Dedifferentiated amniotic fluid mesenchymal stem cell (primary cell): ENCODE data around the gene MAPKAPK3.

Source experiments
- DNase-seq: peaks from one replicate; pipeline ENCODE4 v3.0.0-alpha.2; 2016; ENCODE audit errors: extremely low spot score

Gene MAPKAPK3

DNA sequence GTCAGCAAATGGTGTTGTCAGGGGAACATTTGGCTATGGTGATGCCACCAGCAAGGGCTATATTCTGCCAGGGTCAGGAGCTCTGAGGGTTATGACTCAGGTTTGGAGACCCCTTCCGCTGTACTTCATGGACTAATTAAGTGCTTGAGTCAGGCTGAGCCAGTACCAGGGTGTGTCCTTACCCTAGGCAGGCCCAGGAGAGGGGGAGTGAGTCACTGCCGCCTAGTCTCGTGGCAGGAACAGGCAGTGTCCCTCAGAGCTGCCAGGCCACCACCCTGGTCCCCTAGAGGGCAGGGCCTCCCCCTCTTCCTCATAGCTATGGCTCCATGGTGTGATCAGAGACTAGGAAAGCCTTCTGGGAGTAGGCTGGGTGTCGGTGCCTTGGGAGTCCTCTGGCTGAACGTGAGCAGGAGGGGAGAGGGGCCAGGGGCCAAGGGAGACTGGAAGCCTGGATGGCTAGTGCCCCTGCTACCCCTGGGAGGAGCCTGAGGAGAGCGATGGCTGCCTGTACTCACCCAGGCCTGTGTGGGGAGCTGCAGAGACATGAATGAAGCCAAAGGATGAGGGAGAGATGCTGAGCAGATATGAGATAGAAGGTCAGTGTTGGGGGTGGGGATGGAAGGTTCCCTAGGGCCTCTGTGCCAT is 10.6 kb downstream of the MAPKAPK3 start:
- peak; percentile 49 for DNase-seq

- no peak for DNase-seq
These were observed 11.7 kb downstream of the MAPKAPK3 start for GRCh38 chr3:50628601-50629000.

DNA sequence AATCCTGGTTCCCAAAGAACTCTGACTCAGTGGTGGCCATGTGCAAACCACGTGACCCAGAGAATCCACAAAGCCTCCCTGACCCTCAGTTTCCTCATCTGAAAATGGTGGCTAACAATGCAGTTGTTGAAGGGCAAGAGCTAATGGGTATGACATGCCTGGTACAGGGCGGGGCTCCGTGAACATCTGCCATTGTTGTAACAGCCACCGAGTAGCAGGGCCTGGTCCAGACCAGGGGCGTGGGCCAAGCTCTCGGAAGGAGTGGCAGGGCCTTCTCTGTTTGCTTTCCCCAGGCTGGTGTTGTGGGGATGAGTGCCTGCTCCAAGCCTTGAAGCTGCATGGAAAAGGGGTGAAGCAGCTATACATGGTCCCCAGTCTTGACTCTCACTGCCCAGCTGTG is 13.4 kb downstream of the MAPKAPK3 start:
- DNase-seq = no peak

DNA sequence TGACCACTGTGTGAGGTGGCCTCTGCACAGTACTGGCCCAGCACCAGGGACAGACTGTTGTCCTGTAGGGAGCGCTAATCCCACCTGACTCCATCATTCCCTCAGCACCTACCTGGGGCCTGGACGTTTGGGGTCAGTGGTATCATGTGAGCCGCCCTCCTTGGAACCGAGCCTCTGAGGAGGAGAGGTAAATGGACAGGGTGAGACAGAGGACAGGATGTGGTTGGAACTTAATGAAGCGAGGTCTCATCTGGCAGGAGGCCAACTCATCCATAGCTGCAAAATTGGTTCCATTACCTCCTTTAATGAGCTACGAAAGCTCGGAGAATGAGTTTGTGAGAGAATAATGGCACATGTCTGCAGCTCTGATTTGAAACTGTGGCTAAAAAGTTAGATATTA is 13.9 kb downstream of the MAPKAPK3 start:
- no peak for DNase-seq

- no peak for DNase-seq
These were observed 15.5 kb downstream of the MAPKAPK3 start for GRCh38 chr3:50632450-50632849.

DNA sequence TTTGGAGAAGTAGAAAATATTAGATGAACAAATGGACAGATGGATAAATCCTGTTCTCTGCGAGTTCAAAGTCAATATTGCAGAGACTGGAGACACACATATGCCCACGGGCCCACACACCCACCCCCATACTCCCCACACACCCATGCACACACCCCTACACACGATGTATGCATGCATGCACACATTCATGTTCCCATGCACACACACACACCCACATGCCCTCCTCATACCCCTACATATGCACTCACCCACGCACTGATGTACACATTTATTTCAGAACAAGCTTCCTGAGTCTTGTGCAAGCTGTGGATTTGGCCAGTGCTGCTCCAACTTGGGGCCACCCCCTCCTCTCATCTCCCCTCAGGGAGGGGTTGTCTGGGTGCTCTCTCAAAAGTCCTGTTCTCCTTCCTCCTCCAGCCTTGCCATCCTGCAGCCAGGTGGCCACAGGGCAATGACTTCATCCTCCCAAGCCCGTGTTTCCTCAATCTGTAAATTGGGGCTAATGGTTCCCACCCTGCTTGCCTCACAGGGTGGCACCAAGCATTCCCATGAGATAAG is 16.4 kb downstream of the MAPKAPK3 start:
- no peak for DNase-seq

- DNase-seq = no peak
These were observed 18.1 kb downstream of the MAPKAPK3 start for GRCh38 chr3:50635066-50635465.

- DNase-seq = no peak
These were observed 20.1 kb downstream of the MAPKAPK3 start for GRCh38 chr3:50637011-50637410.

DNA sequence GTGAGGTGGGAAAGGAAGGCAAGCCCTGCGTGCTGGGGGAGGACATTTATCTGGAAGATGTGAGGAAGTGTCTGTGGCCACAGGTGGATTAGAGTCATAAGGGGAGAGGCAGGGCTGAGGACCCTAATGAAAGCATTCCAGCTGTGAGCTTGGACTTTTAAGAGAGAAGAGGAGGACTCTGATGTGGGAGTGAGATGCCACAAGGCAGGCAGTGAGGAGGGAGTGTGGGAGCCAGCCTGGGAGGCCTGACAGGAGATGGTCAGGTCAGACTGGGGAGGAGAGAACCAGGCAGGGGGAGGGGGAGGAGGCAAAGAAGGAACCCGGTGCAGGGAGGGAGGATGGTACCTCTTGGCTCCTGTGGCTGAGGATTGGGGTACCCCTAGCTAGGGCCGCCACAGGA is 21.0 kb downstream of the MAPKAPK3 start:
- DNase-seq = no peak

DNA sequence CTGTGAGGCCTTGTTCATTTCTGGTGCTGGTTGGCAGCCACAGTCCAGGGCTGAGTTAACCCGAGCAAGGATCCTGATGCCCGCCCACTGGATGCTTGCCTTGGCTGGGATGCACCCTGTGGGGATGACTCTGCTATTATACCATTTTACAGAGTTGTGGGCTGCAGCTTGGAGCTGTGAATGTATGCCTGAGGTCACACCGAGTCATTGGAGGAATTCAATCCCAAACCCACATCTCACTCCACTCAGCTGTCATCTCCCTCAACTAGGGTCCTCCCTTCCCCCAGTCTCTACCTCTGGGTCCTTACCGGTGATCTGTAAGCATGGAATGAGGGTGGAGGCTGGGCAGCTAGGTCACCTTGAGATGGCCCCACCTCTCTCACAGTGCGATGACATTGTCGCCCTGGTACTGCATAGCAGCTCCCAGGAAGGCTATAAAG is 22.1 kb downstream of the MAPKAPK3 start:
- peak; percentile 33 for DNase-seq

DNA sequence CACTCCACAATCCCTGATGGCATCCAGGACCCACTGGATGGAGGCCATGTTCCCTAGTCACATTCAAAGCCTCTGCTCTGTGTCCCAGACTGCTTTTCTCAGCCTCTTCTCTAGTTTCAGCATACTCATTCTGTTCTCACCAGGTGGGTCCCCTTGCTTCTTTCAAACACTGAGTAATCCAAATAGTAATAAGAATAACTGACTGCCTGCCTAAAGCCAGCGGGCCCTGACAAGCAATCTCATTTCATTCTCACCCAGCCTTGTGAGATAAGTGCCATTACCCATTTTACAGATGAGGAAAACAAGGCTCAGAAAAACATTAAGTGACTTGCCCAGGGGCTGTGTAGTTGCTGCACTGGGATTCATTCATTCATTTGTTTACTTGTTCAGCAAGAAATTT is 25.4 kb downstream of the MAPKAPK3 start:
- no peak for DNase-seq

- DNase-seq = no peak
These were observed 27.6 kb downstream of the MAPKAPK3 start for GRCh38 chr3:50644561-50644960.

GRCh38 chr3:50645378-50645777 is 28.4 kb downstream of the MAPKAPK3 start:
- DNase-seq = no peak

DNA sequence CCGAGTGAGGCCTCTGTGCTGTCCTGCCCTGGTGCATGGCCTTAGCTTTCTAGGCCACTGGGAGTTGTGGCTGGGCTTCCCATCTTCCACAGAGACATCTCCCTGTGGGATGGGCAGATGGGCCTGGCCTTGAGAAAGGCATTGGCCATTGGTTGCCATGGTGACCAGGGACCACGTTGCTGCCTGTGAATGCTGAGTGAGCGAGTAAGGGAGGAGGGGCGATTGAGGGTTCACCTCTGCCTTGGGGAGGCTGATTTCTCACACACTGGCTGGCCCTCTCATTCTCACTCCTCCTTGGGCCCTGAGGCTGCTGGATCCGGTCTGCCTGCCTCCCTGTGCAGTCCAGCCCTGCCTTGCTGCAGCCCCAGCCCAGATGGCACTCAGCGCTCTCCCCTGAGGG is 31.4 kb downstream of the MAPKAPK3 start:
- no peak for DNase-seq

GRCh38 chr3:50648944-50649343 is 32.0 kb downstream of the MAPKAPK3 start:
- DNase-seq = no peak

GRCh38 chr3:50649451-50649931 is 32.5 kb downstream of the MAPKAPK3 start:
- no peak for DNase-seq

DNA sequence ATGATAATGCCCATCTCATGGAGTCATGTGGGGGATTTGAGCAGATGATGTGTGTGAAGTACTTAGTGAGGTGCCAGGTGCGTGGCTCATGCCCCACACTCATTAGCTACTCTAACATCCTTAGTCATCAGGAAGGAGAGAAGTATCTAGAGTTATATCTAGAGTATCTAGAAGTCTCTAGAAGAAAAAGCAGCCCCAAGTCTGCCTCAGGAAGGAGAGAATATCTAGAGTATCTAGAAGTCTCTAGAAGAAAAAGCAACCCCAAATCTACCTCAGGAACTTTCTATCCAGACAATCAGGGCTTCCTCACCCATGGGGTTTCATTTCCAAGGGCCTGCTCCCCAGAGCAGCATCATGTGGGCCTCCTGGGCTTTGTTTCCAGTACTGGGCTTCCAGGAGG is 33.1 kb downstream of the MAPKAPK3 start:
- no peak for DNase-seq

- no peak for DNase-seq
These were observed 34.5 kb downstream of the MAPKAPK3 start for GRCh38 chr3:50651445-50651844.

- DNase-seq = no peak
These were observed 35.1 kb downstream of the MAPKAPK3 start for GRCh38 chr3:50651920-50652529.

- DNase-seq = no peak
These were observed 35.8 kb downstream of the MAPKAPK3 start for GRCh38 chr3:50652709-50653108.

DNA sequence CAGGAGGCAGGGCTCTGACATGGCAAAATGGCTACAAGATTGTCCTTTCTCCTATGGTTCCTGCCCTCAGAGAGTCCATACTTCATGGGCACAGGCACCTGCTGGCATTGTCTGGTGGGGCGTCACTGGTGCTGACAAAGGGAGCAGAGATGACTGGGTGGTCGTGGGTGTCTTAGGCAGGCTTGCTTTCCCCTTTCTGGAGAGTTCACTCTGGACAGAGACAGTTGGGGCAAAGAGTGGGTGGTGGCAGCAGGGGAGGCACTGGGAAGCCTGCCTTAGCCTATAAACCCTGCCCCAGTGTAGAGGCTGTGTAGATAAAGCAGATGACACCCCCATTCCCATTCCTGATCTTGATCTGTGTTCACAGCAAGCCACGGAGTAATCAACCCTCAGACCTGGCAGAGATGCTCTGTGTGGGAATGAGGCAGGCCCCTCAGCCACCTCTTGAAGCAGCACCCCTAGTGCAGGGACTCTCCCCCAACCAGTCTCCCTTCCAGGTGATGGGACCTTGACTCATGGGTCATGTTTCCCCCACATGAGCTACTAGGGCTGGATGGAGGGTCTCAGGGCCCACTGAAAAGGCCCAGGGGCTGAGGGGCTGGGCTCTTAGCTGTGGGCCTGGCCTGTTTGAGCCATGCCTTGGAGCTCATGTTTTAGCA is 37.1 kb downstream of the MAPKAPK3 start:
- DNase-seq = no peak

DNA sequence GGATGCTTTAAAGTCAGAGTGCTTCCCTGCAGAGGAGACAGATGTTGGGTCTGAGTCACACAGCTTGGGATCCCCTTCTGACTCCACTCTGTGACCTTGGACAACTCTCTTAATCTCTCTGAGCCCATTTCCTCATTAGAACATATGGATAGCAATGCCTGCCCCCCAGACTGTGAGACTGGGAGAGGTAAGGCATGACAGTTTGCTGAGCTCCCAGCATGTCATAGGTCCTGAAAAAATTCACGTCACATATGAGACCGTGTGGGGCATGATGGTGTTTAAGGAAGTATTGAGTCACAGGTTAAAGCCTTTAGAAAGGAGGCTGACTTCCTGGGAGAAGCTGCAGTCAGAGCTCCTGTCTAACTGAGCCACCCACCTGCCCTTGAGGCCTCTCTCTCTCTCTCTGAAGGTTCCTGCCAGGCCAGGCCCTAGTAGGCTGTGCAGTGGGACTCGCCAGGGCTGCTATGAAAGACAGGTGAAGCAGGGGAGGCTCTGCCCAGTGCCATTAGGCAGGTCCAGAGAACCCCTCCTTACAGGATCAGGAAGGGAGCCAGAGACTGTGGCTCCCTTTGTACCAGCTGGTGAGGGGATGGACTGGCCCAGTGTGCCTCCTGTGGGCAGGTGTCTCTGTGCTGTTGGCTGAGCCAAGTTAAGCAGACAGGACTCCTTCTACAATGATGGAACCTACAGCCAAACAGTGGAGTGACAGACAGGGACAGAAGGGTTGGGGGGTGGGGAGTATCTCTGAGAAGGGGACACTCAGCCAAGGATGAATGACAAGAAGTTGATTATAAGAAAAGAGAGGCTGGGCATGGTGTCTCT is 38.3 kb downstream of the MAPKAPK3 start:
- no peak for DNase-seq
